ENCODE measurements around the gene PLA2G4A.

Gene PLA2G4A

GRCh38 chr1:186892936-186893335 lies 64.2 kb downstream of the PLA2G4A start:
- Mint-ChIP-seq H3K27ac (no peak overlapping the region), H3K4me3 (no peak overlapping the region), H3K9me3 (no peaks in the 10 kb centered on the region), H3K4me1 (no peaks in the 10 kb centered on the region), H3K27me3 (ENCODE audit: low read depth) (no peaks in the 10 kb centered on the region), H3K36me3 (ENCODE audit: low read depth) (no peaks in the 10 kb centered on the region)
- no peak for TF ChIP-seq CTCF (IDR thresholded peaks at IDR 0.05; ENCODE audit: unreplicated experiment in 3 of 3)

GRCh38 chr1:186894415-186894814 lies 65.7 kb downstream of the PLA2G4A start:
- H3K4me1 Mint-ChIP-seq, result no peaks in the 10 kb centered on the region
- TF ChIP-seq CTCF (IDR thresholded peaks at IDR 0.05; ENCODE audit: unreplicated experiment in 3 of 3), result no peak
- no peak overlapping the region for H3K27ac Mint-ChIP-seq
- no peaks in the 10 kb centered on the region for H3K36me3 Mint-ChIP-seq (ENCODE audit: low read depth)
- H3K9me3 Mint-ChIP-seq, result no peaks in the 10 kb centered on the region
- no peak overlapping the region for H3K4me3 Mint-ChIP-seq
- no peaks in the 10 kb centered on the region for H3K27me3 Mint-ChIP-seq (ENCODE audit: low read depth)

- no peak overlapping the region for H3K27ac Mint-ChIP-seq
- H3K27me3 Mint-ChIP-seq (ENCODE audit: low read depth), result no peaks in the 10 kb centered on the region
- no peak overlapping the region for H3K4me3 Mint-ChIP-seq
- no peaks in the 10 kb centered on the region for H3K9me3 Mint-ChIP-seq
- TF ChIP-seq CTCF (IDR thresholded peaks at IDR 0.05; ENCODE audit: unreplicated experiment in 3 of 3), result no peak
- no peaks in the 10 kb centered on the region for H3K4me1 Mint-ChIP-seq
- H3K36me3 Mint-ChIP-seq (ENCODE audit: low read depth), result no peaks in the 10 kb centered on the region
These were observed 67.5 kb downstream of the PLA2G4A start for GRCh38 chr1:186896211-186896610.

GRCh38 chr1:186897008-186897407 lies 68.3 kb downstream of the PLA2G4A start:
- H3K9me3 Mint-ChIP-seq, result no peaks in the 10 kb centered on the region
- TF ChIP-seq CTCF (IDR thresholded peaks at IDR 0.05; ENCODE audit: unreplicated experiment in 3 of 3), result no peak
- no peaks in the 10 kb centered on the region for H3K27me3 Mint-ChIP-seq (ENCODE audit: low read depth)
- H3K4me1 Mint-ChIP-seq, result no peaks in the 10 kb centered on the region
- H3K4me3 Mint-ChIP-seq, result no peak overlapping the region
- no peak overlapping the region for H3K27ac Mint-ChIP-seq
- H3K36me3 Mint-ChIP-seq (ENCODE audit: low read depth), result no peaks in the 10 kb centered on the region

GRCh38 chr1:186899577-186899976 lies 70.8 kb downstream of the PLA2G4A start:
- Mint-ChIP-seq H3K27ac (no peak overlapping the region), H3K4me1 (no peaks in the 10 kb centered on the region), H3K36me3 (ENCODE audit: low read depth) (no peaks in the 10 kb centered on the region), H3K4me3 (no peak overlapping the region), H3K9me3 (no peaks in the 10 kb centered on the region), H3K27me3 (ENCODE audit: low read depth) (no peaks in the 10 kb centered on the region)
- TF ChIP-seq CTCF (IDR thresholded peaks at IDR 0.05; ENCODE audit: unreplicated experiment in 3 of 3), result no peak

- Mint-ChIP-seq H3K27ac (no peak overlapping the region), H3K36me3 (ENCODE audit: low read depth) (no peaks in the 10 kb centered on the region), H3K27me3 (ENCODE audit: low read depth) (no peaks in the 10 kb centered on the region), H3K4me3 (no peak overlapping the region), H3K4me1 (no peaks in the 10 kb centered on the region), H3K9me3 (no peaks in the 10 kb centered on the region)
- no peak for TF ChIP-seq CTCF (IDR thresholded peaks at IDR 0.05; ENCODE audit: unreplicated experiment in 3 of 3)
These were observed 71.2 kb downstream of the PLA2G4A start for GRCh38 chr1:186899977-186900376.
